ENCODE results near the gene PLA2G4B.

Gene PLA2G4B

DNA sequence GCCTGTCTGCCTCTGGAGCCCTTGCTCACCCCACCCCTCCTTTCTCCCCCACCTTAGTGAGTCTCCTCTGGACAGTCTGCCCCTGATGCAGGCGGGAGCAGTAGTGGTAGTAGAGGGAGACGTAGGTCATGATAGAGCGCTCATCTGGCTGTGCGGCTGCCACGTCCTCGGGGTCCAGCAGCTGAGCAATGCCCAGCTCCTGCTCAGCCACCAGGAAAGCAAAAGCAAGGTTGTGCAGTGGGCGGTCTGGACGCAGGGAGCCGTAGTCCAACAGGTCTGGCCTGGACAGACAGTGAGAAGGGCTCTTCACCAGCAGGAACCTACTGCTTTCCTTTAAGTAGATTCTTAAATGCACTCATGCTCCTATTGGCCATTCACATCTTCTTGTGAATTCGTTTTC, 48.5 kb downstream of the PLA2G4B start:
- Histone ChIP-seq H3K9ac (ENCODE audit: low read depth, low read length) (no peak overlapping the region), H3K9me3 (replicated peaks; ENCODE audit: low read length) (no peaks in the 10 kb centered on the region), H3K4me3 (ENCODE audit: low read length) (no peak overlapping the region), H3K4me1 (ENCODE audit: control insufficient read depth, insufficient read depth, low read length) (no peaks in the 10 kb centered on the region), H3K36me3 (ENCODE audit: insufficient read depth, low read length) (no peaks in the 10 kb centered on the region), H3K27me3 (ENCODE audit: control insufficient read depth, insufficient read depth, low read length) (peaks cover 3% of the 10 kb centered on the region), H3K4me2 (ENCODE audit: low read length) (no peak overlapping the region)

DNA sequence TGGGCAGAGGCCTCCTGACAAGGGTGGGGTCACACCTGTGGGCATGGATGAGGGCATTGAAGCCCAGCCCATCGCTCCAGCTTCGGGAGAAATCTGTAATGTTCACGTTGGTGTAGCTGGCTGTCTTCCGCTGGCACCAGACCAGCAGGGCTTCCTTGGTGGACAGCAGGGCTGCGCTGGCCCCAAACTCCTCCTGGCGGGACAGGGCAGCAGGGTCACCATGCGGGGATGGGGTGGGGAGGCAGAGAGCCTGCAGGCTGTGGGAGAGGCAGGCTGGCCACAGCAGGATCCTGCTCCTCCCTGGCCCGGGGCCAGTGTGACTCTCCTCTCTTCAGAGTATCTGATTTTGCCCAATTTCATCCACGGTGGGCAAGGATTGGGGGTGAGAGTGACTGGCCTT, 49.2 kb downstream of the PLA2G4B start:
- H3K27me3 ChIP-seq (ENCODE audit: control insufficient read depth, insufficient read depth, low read length) = no peaks in the 10 kb centered on the region
- no peak overlapping the region for H3K9ac ChIP-seq (ENCODE audit: low read depth, low read length)
- no peak overlapping the region for H3K4me2 ChIP-seq (ENCODE audit: low read length)
- H3K4me3 ChIP-seq (ENCODE audit: low read length) = no peak overlapping the region
- no peaks in the 10 kb centered on the region for H3K4me1 ChIP-seq (ENCODE audit: control insufficient read depth, insufficient read depth, low read length)
- no peaks in the 10 kb centered on the region for H3K9me3 ChIP-seq (replicated peaks; ENCODE audit: low read length)
- H3K36me3 ChIP-seq (ENCODE audit: insufficient read depth, low read length) = no peaks in the 10 kb centered on the region

DNA sequence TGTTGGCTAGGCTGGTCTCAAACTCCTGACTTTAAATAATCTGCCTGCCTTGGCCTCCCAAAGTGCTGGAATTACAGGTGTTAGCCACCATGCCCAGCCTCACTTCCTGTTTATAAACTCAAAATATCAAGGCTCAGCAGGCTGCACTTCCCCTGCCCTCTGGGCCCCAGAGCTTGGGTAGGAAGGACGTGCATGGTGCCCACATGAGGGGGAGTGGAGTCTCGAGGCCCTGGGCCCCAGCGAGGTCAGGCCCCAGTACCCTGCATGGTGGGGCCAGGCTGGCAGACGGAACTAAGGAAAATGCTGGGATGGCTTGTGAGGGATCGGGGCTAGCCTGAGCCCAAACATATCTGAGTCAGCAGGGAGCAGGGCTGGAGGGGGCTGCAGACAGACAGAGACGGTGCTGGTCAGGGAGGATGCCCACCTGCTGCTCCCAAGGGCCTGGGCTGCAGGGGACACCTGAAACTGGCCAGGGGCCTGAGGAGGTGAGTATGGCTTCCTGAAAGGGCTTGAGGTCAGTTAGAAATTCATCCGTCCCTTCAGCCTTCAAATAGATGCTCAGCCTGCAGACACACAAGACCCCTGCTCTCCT, 50.1 kb downstream of the PLA2G4B start:
- Histone ChIP-seq H3K9me3 (replicated peaks; ENCODE audit: low read length) (no peaks in the 10 kb centered on the region), H3K4me2 (ENCODE audit: low read length) (no peak overlapping the region), H3K4me3 (ENCODE audit: low read length) (no peak overlapping the region), H3K9ac (ENCODE audit: low read depth, low read length) (no peak overlapping the region), H3K4me1 (ENCODE audit: control insufficient read depth, insufficient read depth, low read length) (no peaks in the 10 kb centered on the region), H3K27me3 (ENCODE audit: control insufficient read depth, insufficient read depth, low read length) (no peaks in the 10 kb centered on the region), H3K36me3 (ENCODE audit: insufficient read depth, low read length) (no peaks in the 10 kb centered on the region)

DNA sequence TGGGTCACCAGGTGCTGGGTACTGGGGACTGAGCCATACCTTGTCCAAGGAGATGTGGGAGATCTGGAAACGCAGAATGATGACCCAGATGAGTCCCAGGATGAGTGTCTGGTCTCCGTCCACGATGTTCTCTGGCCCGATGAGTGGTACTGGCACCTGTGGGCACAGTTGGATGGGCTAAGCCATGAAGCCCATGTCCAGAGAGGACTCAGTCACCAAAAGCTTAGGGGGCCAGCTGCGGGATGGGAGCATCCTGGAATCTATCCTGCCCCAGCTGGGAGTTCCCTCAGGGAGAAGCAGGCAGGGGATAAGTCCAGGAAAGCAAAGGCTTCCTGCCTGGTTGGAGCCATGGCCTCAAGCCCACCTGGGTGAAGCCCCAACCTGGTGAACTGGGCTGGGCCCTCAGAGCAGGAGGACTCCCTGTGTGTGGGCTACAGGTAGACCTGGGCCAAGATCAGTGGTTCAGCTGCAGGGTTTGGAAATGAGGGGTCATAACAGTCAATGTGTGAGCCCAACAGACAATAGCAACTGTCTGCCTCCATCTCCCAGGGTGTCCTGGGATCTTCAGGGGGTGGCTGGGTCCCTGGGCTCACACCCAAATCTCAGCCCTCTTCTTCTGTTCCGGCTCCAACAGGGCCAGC, 51.5 kb downstream of the PLA2G4B start:
- Histone ChIP-seq H3K4me2 (ENCODE audit: low read length) (no peak overlapping the region), H3K9me3 (replicated peaks; ENCODE audit: low read length) (no peaks in the 10 kb centered on the region), H3K4me1 (ENCODE audit: control insufficient read depth, insufficient read depth, low read length) (peaks cover 9% of the 10 kb centered on the region), H3K27me3 (ENCODE audit: control insufficient read depth, insufficient read depth, low read length) (no peaks in the 10 kb centered on the region), H3K9ac (ENCODE audit: low read depth, low read length) (no peak overlapping the region), H3K36me3 (ENCODE audit: insufficient read depth, low read length) (no peaks in the 10 kb centered on the region), H3K4me3 (ENCODE audit: low read length) (no peak overlapping the region)

DNA sequence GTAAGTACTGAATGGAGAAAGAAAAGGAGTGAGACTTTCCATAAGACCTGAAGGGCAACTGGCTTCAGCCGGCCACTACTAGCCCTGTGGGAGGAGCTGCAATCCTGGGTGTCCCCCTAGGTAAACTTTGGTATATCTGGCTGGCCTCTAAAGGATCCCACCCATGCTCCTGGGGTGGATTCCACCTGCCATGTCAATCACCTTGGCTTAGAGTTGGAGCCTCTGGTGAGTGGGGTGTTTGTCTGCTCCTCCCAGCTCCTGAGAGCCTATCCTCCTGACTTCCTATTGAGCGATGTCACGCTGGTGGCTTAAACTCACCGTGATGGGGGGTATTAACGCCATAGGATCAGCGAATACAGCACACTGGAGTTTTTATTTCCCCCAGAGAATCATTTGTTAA, 52.6 kb downstream of the PLA2G4B start:
- no peak overlapping the region for H3K4me3 ChIP-seq (ENCODE audit: low read length)
- H3K4me2 ChIP-seq (ENCODE audit: low read length) = no peak overlapping the region
- no peak overlapping the region for H3K9ac ChIP-seq (ENCODE audit: low read depth, low read length)
- H3K9me3 ChIP-seq (replicated peaks; ENCODE audit: low read length) = no peaks in the 10 kb centered on the region
- no peaks in the 10 kb centered on the region for H3K27me3 ChIP-seq (ENCODE audit: control insufficient read depth, insufficient read depth, low read length)
- H3K4me1 ChIP-seq (ENCODE audit: control insufficient read depth, insufficient read depth, low read length) = peaks cover 9% of the 10 kb centered on the region
- no peaks in the 10 kb centered on the region for H3K36me3 ChIP-seq (ENCODE audit: insufficient read depth, low read length)

DNA sequence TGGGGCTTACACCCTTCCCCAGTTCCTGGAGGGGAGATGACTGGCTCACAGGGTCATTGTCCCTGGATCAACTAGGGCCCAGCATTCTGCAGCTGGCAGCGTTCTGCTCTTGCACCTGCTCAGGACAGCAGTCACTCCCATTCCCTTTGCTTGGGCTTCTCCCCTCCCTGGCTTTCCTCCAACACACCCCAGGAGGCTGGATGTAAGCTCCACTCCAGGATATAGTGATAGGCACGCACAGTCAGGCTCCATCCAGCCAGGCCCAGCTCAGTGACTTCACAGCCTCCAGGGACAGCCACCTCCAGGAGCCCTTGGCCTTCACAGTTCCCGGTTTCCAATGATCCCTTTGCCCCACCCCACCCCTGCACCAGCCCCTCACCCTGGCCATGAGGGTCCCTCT, 53.3 kb downstream of the PLA2G4B start:
- H3K36me3 ChIP-seq (ENCODE audit: insufficient read depth, low read length) = no peaks in the 10 kb centered on the region
- no peak overlapping the region for H3K4me3 ChIP-seq (ENCODE audit: low read length)
- H3K4me2 ChIP-seq (ENCODE audit: low read length) = no peak overlapping the region
- H3K9ac ChIP-seq (ENCODE audit: low read depth, low read length) = no peak overlapping the region
- H3K4me1 ChIP-seq (ENCODE audit: control insufficient read depth, insufficient read depth, low read length) = peaks cover 9% of the 10 kb centered on the region
- no peaks in the 10 kb centered on the region for H3K9me3 ChIP-seq (replicated peaks; ENCODE audit: low read length)
- H3K27me3 ChIP-seq (ENCODE audit: control insufficient read depth, insufficient read depth, low read length) = no peaks in the 10 kb centered on the region

DNA sequence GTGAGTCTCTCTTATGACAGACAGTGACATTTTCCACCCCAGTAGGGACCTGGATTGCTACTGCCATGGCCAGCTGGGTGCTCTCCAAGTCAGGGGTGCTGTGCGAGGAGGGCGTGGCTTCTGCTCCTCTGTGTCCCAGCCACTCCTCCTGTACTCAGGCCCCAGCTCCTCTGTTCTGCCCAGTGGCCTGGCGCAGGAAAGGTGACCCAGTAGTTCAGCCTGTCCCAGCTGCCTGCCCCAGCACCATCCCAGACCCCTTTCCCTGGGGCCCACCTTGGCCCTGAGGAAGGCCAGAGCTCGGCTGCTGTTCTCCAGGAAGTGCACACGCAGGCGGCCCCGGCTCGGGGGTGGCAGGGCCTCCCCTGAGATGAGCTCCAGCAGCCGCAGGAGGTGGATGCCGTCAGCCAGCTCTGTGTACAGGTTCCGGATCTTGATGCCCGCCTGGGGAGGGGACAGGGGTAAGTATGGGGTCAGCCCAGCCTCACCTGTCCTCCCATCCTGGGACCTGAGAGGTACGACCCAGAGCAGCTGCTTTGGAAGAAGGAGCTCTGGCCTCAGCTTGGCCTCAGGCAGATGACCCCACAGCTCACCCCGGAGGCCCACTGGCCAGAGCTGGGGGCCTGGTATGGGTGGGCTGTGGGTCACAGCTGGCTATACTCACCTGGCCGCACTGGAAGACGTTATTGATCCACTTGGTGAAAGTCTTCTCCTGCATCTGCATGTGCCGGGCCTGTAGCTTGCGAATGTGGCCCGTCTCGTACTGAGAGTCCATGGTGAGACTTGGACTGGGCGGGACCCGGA, 54.2 kb downstream of the PLA2G4B start:
- no peaks in the 10 kb centered on the region for H3K9me3 ChIP-seq (replicated peaks; ENCODE audit: low read length)
- H3K4me3 ChIP-seq (ENCODE audit: low read length) = no peak overlapping the region
- H3K4me1 ChIP-seq (ENCODE audit: control insufficient read depth, insufficient read depth, low read length) = peaks cover 9% of the 10 kb centered on the region
- no peak overlapping the region for H3K9ac ChIP-seq (ENCODE audit: low read depth, low read length)
- peaks cover 3% of the 10 kb centered on the region for H3K36me3 ChIP-seq (ENCODE audit: insufficient read depth, low read length)
- no peak overlapping the region for H3K4me2 ChIP-seq (ENCODE audit: low read length)
- no peaks in the 10 kb centered on the region for H3K27me3 ChIP-seq (ENCODE audit: control insufficient read depth, insufficient read depth, low read length)

DNA sequence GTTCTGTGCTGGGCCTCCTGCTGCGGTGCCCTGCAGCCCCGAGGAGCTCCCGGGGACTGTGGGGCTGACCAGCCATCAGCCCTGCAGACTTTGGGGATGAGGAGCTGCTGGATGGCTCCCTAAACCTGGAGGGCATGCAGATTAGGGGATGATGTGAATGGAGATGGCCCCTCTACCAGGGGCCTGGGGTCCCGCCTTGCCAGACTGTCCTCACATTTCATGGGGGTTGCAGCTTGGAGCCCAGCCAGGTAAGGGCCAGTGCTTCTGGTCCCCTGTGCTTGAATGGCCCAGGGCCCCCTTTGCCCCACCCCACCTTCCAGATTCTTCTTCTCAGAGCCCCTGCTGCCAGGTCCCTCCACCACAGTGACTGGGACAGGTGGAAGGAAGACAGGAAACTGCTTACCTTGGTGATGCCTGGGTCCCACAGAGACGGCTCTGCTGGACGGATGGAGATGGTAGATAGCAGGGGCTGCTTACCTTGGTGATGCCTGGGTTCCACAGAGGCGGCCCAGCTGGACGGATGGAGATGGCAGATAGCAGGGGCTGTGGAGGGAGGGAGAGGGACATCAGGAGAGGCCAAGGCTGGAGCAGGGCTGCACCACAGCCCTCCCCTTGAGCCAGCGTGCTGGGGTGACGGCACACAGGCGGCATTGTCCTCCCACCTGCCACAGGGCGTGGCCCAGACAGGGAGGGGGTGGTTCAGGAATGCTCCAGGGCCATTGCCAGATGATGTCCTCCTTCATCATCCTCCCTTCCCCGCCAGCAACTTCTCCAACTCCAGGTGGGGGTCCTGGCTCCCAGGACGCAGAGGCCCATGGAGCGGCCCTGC, 55.0 kb downstream of the PLA2G4B start, which contains the start of gene SPTBN5:
Gene SPTBN5, minus strand, starts transcription at position 632 of the 829 bp plus-strand sequence. Its CDS starts 556 bp downstream, at position 76.
- H3K4me3 ChIP-seq (ENCODE audit: low read length) = no peak within 1 kb of the TSS
- H3K4me1 ChIP-seq (ENCODE audit: control insufficient read depth, insufficient read depth, low read length) = peaks cover 9% of the 10 kb centered on the region

DNA sequence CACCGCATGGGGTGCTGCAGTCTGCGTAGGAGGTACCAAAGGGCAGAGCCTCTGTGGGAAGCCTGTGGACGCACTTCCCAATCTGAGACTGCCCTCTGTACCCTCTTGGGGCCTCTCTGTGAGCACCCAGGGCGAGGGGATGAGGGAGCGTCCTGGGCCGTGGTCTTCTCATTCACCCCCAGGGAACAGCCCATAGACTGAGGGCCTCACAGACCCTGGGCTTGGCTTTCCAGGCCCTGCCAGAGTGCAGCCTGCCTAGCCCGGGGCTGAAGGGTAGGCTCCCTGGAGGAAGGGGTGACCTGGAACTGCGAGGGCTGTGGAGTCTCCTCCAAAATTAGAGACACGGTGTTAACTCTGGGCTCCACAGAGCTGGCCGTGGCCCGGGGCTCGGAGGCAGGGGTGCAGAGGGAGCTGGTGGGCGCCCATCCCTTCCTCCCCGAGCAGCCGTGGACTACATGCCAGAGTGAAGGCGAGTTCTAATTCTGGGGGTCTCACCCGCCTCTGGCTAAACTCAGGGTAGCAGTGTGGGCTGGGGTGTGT, 55.7 kb downstream of the PLA2G4B start:
- H3K9ac ChIP-seq (ENCODE audit: low read depth, low read length) = no peak overlapping the region

More for the DNA sequence above, 55.0 kb downstream of the PLA2G4B start, which contains the start of gene SPTBN5:
- H3K4me2 ChIP-seq (ENCODE audit: low read length) = peak within 1 kb of the TSS; percentile 39
- no peak within 1 kb of the TSS for H3K9ac ChIP-seq (ENCODE audit: low read depth, low read length)
- H3K9me3 ChIP-seq (replicated peaks; ENCODE audit: low read length) = no peaks in the 10 kb centered on the region
- H3K27me3 ChIP-seq (ENCODE audit: control insufficient read depth, insufficient read depth, low read length) = no peaks in the 10 kb centered on the region
- H3K36me3 ChIP-seq (ENCODE audit: insufficient read depth, low read length) = peaks cover 4% of the 10 kb centered on the region

DNA sequence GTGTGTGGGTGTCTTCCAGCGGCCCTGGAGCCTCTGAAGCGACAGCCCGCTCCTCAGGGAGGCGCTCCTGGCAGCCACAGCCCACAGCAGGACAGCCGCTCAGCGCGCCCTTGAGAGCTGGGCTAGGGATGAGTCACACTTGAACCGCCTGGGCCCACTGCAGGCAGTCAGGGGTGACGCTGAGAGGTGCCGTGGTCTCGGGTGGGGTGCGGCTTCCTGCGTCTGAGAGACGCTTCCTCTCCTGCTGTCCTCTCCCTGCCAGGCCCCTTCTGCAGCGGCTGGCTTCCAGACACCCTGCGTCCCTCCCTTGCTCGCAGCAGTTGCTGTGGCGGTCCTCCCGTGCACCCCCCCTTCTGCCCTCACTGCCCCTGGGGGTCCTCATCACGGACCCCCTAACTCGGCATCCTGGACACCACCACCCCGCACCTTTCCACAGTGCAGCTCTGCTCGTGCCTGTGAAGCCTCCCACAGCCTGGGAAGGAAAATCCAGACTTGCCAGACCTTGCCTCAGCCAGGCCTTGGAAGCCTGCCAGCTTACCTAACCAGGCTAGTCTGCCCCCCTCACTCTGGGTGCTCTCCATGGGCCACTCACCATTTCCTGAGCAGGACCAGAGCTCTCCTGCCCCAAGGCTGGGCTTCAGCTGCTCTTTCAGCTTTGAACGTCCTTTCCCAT, 56.3 kb downstream of the PLA2G4B start:
- peaks cover 4% of the 10 kb centered on the region for H3K36me3 ChIP-seq (ENCODE audit: insufficient read depth, low read length)
- no peak overlapping the region for H3K4me3 ChIP-seq (ENCODE audit: low read length)
- peak overlapping the region; percentile 39 for H3K4me2 ChIP-seq (ENCODE audit: low read length)
- no peaks in the 10 kb centered on the region for H3K27me3 ChIP-seq (ENCODE audit: control insufficient read depth, insufficient read depth, low read length)
- H3K4me1 ChIP-seq (ENCODE audit: control insufficient read depth, insufficient read depth, low read length) = peaks cover 9% of the 10 kb centered on the region
- no peak overlapping the region for H3K9ac ChIP-seq (ENCODE audit: low read depth, low read length)
- no peaks in the 10 kb centered on the region for H3K9me3 ChIP-seq (replicated peaks; ENCODE audit: low read length)

More for the DNA sequence above, 55.7 kb downstream of the PLA2G4B start:
- Histone ChIP-seq H3K9me3 (replicated peaks; ENCODE audit: low read length) (no peaks in the 10 kb centered on the region), H3K4me3 (ENCODE audit: low read length) (no peak overlapping the region), H3K36me3 (ENCODE audit: insufficient read depth, low read length) (peaks cover 4% of the 10 kb centered on the region), H3K27me3 (ENCODE audit: control insufficient read depth, insufficient read depth, low read length) (no peaks in the 10 kb centered on the region), H3K4me2 (ENCODE audit: low read length) (peak overlapping the region; percentile 39), H3K4me1 (ENCODE audit: control insufficient read depth, insufficient read depth, low read length) (peaks cover 9% of the 10 kb centered on the region)
